Neural cell (in vitro differentiated cells): ENCODE results near the gene PRDM8. TPM values are rescaled to one million over a fixed set of nuclear protein-coding genes. Genes with fewer than 3 reads are reported as not detected.

ENCODE experiments used
- H2AFZ ChIP-seq: fragments of 200-600, 300-800 bp; sonication (generic), shearing (Covaris generic); 2 replicates; pipeline ENCODE4 v1.6.0; 2014; ENCODE audit warnings: low read depth, mild to moderate bottlenecking, antibody characterized with exemption, low read length, moderate library complexity
- H3F3A ChIP-seq: fragments of 200-600 bp; shearing (Covaris generic); 2 replicates; pipeline ENCODE4 v1.6.1; 2016; ENCODE audit warnings: mild to moderate bottlenecking, moderate library complexity, mixed read lengths, antibody characterized with exemption, low read length; ENCODE audit not compliant: insufficient read depth, poor library complexity, severe bottlenecking
- H3K27ac ChIP-seq: fragments of 200-600, 300-800 bp; sonication (generic), shearing (Covaris generic); 2 replicates; pipeline ENCODE4 v1.5.1; 2014; ENCODE audit warnings: mild to moderate bottlenecking, low read length, moderate library complexity
- H3K27me3 ChIP-seq: fragments of 300-800, 200-600 bp; sonication (generic), shearing (Covaris generic); 2 replicates; pipeline ENCODE4 v1.6.0; 2014; ENCODE audit warnings: mild to moderate bottlenecking, low read depth, low read length, moderate library complexity; ENCODE audit not compliant: insufficient read depth
- H3K36me3 ChIP-seq: fragments of 300-800, 200-600 bp; sonication (generic), shearing (Covaris generic); 2 replicates; pipeline ENCODE4 v1.5.1; 2014; ENCODE audit warnings: mild to moderate bottlenecking, antibody characterized with exemption, low read length, moderate library complexity; ENCODE audit not compliant: insufficient read depth
- H3K4me2 ChIP-seq: fragments of 300-800, 200-600 bp; sonication (generic), shearing (Covaris generic); 2 replicates; pipeline ENCODE4 v1.6.0; 2014; ENCODE audit warnings: mild to moderate bottlenecking, low read length
- H3K4me3 ChIP-seq: fragments of 300-800, 200-600 bp; sonication (generic), shearing (Covaris generic); 2 replicates; pipeline ENCODE4 v1.5.1; 2014; ENCODE audit warnings: mild to moderate bottlenecking, low read length, moderate library complexity
- H3K79me2 ChIP-seq: fragments of 200-600 bp; shearing (Covaris generic); replicated peaks from 2 replicates; pipeline ENCODE4 v1.6.0; 2014; ENCODE audit warnings: mild to moderate bottlenecking, low read length, moderate library complexity; ENCODE audit not compliant: insufficient read depth
- H3K9ac ChIP-seq: fragments of 300-800, 200-600 bp; sonication (generic), shearing (Covaris generic); 2 replicates; pipeline ENCODE4 v1.6.1; 2016; ENCODE audit warnings: mild to moderate bottlenecking, low read length, mixed read lengths
- H3K9me2 ChIP-seq: fragments of 200-600 bp; shearing (Covaris generic); 2 replicates; pipeline ENCODE4 v1.6.1; 2016; ENCODE audit warnings: mild to moderate bottlenecking, low read length, mixed read lengths; ENCODE audit not compliant: insufficient read depth
- H3K9me3 ChIP-seq: fragments of 200-600, 300-800 bp; sonication (generic), shearing (Covaris generic); 2 replicates; pipeline ENCODE4 v1.6.1; 2016; ENCODE audit warnings: mild to moderate bottlenecking, mixed run types, low read length, moderate library complexity, mixed read lengths
- H4K20me1 ChIP-seq: fragments of 200-600 bp; shearing (Covaris generic); 2 replicates; pipeline ENCODE4 v1.6.1; 2016; ENCODE audit warnings: mild to moderate bottlenecking, mixed run types; ENCODE audit not compliant: insufficient read depth
- EP300 ChIP-seq: fragments of 450-650 bp; conservative IDR thresholded peaks from 2 replicates; pipeline ENCODE4 v1.6.1; 2014; ENCODE audit warnings: antibody characterized with exemption, mild to moderate bottlenecking, moderate library complexity; ENCODE audit not compliant: poor library complexity, severe bottlenecking
- EZH2 ChIP-seq: fragments of 200-600, 300-800 bp; shearing (Covaris generic), sonication (generic); IDR thresholded peaks from 2 replicates; pipeline ENCODE4 v1.6.1; 2014; ENCODE audit warnings: antibody characterized with exemption, low read length, borderline replicate concordance, mild to moderate bottlenecking; ENCODE audit not compliant: insufficient read depth, poor library complexity, severe bottlenecking
- MXI1 ChIP-seq: fragments of 450-650 bp; conservative IDR thresholded peaks from 2 replicates; pipeline ENCODE4 v1.6.1; 2014; ENCODE audit warnings: antibody characterized with exemption, mild to moderate bottlenecking; ENCODE audit not compliant: poor library complexity, severe bottlenecking
- POLR2AphosphoS5 ChIP-seq: IDR thresholded peaks from 2 replicates; pipeline ENCODE4 v1.6.1; 2012
- RAD21 ChIP-seq: fragments of 450-650 bp; conservative IDR thresholded peaks from 2 replicates; pipeline ENCODE4 v1.6.1; 2014; ENCODE audit warnings: antibody characterized with exemption, mild to moderate bottlenecking, moderate library complexity
- SMC3 ChIP-seq: fragments of 450-650 bp; conservative IDR thresholded peaks from 2 replicates; pipeline ENCODE4 v1.6.1; 2014; ENCODE audit warnings: antibody characterized with exemption, mild to moderate bottlenecking, moderate library complexity; ENCODE audit not compliant: poor library complexity
- TAF1 ChIP-seq: IDR thresholded peaks from 2 replicates; pipeline ENCODE4 v1.6.1; 2012; ENCODE audit warnings: low read depth
- polyA plus RNA-seq: library from polyadenylated mRNA; depleted of rRNA; stranded (reverse); fragments of >200 nt; gene quantifications from 2 replicates; pipeline ENCODE4 v1.2.3, GENCODE V29; 2014
- TF ChIP-seq, protein P1 (sequence below): IDR thresholded peaks from 2 replicates; pipeline ENCODE4 v1.6.1; 2012; ENCODE audit warnings: borderline replicate concordance
- TF ChIP-seq, protein P2 (sequence below): fragments of 450-650 bp; IDR thresholded peaks from 2 replicates; pipeline ENCODE4 v1.5.1; 2014; ENCODE audit warnings: antibody characterized with exemption, mild to moderate bottlenecking, moderate library complexity; ENCODE audit not compliant: poor library complexity, severe bottlenecking

The PRDM8 gene
- polyA plus RNA-seq, 1 donor from 2014 or later = 0.46 TPM

DNA sequence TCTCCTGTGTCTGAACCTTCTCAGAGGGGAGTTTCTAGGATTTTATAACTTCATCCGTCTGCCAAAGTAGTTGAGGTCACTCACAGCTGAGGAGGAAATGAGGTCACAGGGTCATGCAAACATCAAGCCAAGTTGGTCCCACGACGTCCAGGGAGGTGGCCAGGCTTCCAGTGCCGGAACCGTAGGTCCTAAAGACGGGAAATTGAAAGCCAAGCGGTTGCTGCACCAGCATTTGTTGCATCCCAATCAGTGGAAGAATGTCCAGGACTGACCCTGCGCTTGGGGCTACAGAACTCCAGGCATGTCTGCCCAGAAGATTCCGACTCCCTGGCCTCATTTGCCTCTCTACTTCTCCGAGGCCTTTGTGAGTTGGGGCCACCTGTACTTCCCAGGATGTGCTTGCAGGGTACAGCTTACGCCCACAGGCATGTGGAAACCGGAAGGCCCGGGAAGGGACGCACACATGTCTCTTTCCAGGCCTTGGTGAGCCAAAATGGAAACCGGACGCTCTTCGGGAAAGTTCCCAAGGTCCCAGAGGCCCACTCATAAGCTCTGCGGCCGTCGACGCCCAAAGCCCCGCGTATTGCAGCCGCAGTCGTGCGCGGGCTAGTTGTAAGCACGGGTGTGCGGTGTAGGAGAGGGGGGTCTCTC is 9.3 kb downstream of the PRDM8 start:
- Histone ChIP-seq H3K4me3 (no peak overlapping the region), H3K9ac (no peak overlapping the region), H3K9me2 (no peaks in the 10 kb centered on the region), H2AFZ (no peak overlapping the region), H3K36me3 (no peaks in the 10 kb centered on the region), H4K20me1 (no peaks in the 10 kb centered on the region), H3F3A (no peaks in the 10 kb centered on the region), H3K4me2 (no peak overlapping the region), H3K9me3 (peaks cover 14% of the 10 kb centered on the region), H3K79me2 (no peaks in the 10 kb centered on the region), H3K27ac (no peak overlapping the region), H3K27me3 (peaks cover 98% of the 10 kb centered on the region)
- no peak for TF ChIP-seq SMC3
- no peak for TF ChIP-seq TAF1
- TF ChIP-seq POLR2AphosphoS5 = no peak
- no peak for TF ChIP-seq RAD21
- TF ChIP-seq, protein P1, sequence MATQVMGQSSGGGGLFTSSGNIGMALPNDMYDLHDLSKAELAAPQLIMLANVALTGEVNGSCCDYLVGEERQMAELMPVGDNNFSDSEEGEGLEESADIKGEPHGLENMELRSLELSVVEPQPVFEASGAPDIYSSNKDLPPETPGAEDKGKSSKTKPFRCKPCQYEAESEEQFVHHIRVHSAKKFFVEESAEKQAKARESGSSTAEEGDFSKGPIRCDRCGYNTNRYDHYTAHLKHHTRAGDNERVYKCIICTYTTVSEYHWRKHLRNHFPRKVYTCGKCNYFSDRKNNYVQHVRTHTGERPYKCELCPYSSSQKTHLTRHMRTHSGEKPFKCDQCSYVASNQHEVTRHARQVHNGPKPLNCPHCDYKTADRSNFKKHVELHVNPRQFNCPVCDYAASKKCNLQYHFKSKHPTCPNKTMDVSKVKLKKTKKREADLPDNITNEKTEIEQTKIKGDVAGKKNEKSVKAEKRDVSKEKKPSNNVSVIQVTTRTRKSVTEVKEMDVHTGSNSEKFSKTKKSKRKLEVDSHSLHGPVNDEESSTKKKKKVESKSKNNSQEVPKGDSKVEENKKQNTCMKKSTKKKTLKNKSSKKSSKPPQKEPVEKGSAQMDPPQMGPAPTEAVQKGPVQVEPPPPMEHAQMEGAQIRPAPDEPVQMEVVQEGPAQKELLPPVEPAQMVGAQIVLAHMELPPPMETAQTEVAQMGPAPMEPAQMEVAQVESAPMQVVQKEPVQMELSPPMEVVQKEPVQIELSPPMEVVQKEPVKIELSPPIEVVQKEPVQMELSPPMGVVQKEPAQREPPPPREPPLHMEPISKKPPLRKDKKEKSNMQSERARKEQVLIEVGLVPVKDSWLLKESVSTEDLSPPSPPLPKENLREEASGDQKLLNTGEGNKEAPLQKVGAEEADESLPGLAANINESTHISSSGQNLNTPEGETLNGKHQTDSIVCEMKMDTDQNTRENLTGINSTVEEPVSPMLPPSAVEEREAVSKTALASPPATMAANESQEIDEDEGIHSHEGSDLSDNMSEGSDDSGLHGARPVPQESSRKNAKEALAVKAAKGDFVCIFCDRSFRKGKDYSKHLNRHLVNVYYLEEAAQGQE = no peak

DNA sequence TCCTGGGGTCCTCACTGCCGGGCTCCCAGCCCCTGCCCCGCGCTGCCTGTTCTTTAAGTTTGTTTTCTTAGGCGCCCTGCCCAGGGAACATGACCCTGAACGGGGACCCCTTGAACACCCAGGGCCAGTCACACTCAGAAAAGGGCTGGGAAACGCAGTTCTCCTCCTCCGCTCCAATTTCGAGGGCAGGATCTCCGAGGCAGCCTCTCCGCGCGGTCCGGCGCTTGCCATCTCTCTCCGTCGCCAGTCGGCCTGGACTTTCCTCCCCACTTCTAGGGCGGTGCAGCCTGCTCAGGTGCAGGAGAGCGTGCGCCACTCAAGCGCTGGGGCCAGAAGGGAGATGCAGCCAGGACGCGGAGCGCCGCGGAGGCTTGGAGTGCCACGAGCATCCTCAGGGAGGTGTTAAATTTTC is 9.9 kb downstream of the PRDM8 start:
- Histone ChIP-seq H3K79me2 (no peaks in the 10 kb centered on the region), H3F3A (no peaks in the 10 kb centered on the region), H3K9me3 (peaks cover 14% of the 10 kb centered on the region), H4K20me1 (no peaks in the 10 kb centered on the region), H3K4me3 (no peak overlapping the region), H3K36me3 (no peaks in the 10 kb centered on the region), H3K9me2 (no peaks in the 10 kb centered on the region), H3K4me2 (no peak overlapping the region), H2AFZ (no peak overlapping the region), H3K27ac (no peak overlapping the region), H3K9ac (no peak overlapping the region), H3K27me3 (peaks cover 95% of the 10 kb centered on the region)
- TF ChIP-seq POLR2AphosphoS5 (no peak), EZH2 (peak; percentile 59)

DNA sequence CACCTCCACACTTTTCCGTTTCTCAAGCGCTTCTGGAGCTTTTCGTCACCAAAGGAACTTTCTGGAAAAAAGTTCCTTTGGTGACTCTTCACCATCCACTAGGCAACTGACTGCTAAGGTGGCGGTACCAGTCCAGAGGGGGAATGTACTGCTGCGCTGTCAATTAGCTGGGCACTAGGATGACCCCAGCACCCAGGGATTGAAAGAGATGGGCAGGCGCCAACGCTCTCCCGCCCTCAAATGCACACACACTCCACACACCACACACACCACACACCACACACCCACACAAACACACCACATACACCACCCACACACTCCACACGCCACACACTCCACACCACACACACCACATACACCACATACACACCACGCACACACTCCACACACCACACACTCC is 10.4 kb downstream of the PRDM8 start:
- Histone ChIP-seq H3K27me3 (peaks cover 92% of the 10 kb centered on the region), H3K79me2 (no peaks in the 10 kb centered on the region), H4K20me1 (no peaks in the 10 kb centered on the region), H3K36me3 (no peaks in the 10 kb centered on the region), H2AFZ (no peak overlapping the region), H3K4me3 (no peak overlapping the region), H3F3A (no peaks in the 10 kb centered on the region), H3K9me2 (no peaks in the 10 kb centered on the region), H3K4me2 (no peak overlapping the region), H3K27ac (no peak overlapping the region), H3K9me3 (peaks cover 14% of the 10 kb centered on the region), H3K9ac (no peak overlapping the region)
- no peak for TF ChIP-seq EZH2
- TF ChIP-seq TAF1 = no peak
- TF ChIP-seq, protein P2, sequence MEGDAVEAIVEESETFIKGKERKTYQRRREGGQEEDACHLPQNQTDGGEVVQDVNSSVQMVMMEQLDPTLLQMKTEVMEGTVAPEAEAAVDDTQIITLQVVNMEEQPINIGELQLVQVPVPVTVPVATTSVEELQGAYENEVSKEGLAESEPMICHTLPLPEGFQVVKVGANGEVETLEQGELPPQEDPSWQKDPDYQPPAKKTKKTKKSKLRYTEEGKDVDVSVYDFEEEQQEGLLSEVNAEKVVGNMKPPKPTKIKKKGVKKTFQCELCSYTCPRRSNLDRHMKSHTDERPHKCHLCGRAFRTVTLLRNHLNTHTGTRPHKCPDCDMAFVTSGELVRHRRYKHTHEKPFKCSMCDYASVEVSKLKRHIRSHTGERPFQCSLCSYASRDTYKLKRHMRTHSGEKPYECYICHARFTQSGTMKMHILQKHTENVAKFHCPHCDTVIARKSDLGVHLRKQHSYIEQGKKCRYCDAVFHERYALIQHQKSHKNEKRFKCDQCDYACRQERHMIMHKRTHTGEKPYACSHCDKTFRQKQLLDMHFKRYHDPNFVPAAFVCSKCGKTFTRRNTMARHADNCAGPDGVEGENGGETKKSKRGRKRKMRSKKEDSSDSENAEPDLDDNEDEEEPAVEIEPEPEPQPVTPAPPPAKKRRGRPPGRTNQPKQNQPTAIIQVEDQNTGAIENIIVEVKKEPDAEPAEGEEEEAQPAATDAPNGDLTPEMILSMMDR = no peak
- TF ChIP-seq SMC3 = no peak
- TF ChIP-seq RAD21 = no peak
- TF ChIP-seq, protein P1 = no peak
- TF ChIP-seq EP300 = no peak
- TF ChIP-seq POLR2AphosphoS5 = no peak
- no peak for TF ChIP-seq MXI1
